Measurements from ENCODE around the gene TCOF1.

TCOF1 gene

DNA sequence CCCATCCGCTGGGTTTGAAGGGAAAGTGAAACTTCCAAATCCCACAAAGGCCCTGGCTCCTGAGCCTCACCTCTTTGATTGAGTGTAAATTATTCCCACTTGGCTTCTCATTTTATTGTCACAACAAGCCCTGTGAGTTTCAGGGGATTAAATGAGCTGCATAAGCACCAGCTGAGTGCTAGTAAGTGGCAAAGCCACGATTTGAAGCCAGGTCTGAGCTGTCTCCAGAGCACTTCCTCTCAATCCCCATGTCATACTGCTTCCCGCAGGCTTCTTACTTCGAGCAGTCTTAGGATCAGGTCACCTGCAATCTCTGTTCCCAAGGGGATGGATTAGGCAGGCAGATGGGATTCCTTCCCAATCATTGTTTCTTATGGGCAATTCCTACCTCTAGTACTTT, 74.1 kb downstream of the TCOF1 start:
- no peaks in the 10 kb centered on the region for H3K36me3 ChIP-seq (ENCODE audit: control insufficient read depth, insufficient read depth, low read length)
- 43 to 57% methylated on average over 1 to 2 of the region's 4 CpGs for WGBS, 2 experiments (ENCODE audit: insufficient coverage in 2 of 2)
- H3K27ac ChIP-seq (ENCODE audit: low read depth, low read length, severe bottlenecking) = no peak overlapping the region
- peaks cover 2% of the 10 kb centered on the region for H3K4me1 ChIP-seq (ENCODE audit: control insufficient read depth, insufficient read depth, low read length, poor library complexity, severe bottlenecking)
- no peaks in the 10 kb centered on the region for H3K9me3 ChIP-seq (ENCODE audit: control insufficient read depth, low read length)
- no peak overlapping the region for H3K4me3 ChIP-seq (ENCODE audit: extremely low read depth, insufficient read depth, low read length, poor library complexity, severe bottlenecking)

DNA sequence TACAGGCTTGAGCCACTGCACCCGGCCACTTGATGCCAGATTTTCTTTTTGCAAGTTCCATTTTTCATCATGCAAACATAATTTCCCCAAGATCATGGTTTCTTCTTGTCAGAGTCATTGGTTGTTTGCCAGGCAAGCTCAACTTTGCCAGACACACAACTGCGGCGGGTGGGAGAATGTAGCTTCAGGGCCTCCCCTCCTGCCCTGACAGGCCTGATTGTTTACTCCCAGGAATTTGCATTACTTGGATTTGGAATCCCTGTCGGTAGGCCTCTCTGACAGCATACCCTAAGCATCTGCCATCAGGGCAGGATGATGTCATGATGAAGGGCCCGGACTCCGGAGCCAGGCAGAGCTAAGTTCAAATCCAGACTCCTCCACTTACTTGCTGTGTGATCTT, 77.0 kb downstream of the TCOF1 start:
- no peak overlapping the region for H3K4me3 ChIP-seq (ENCODE audit: extremely low read depth, insufficient read depth, low read length, poor library complexity, severe bottlenecking)
- peaks cover 2% of the 10 kb centered on the region for H3K4me1 ChIP-seq (ENCODE audit: control insufficient read depth, insufficient read depth, low read length, poor library complexity, severe bottlenecking)
- no peaks in the 10 kb centered on the region for H3K9me3 ChIP-seq (ENCODE audit: control insufficient read depth, low read length)
- no peaks in the 10 kb centered on the region for H3K36me3 ChIP-seq (ENCODE audit: control insufficient read depth, insufficient read depth, low read length)
- 57 to 66% methylated on average over 3 to 6 of the region's 6 CpGs for WGBS, 2 experiments (ENCODE audit: insufficient coverage in 2 of 2)
- H3K27ac ChIP-seq (ENCODE audit: low read depth, low read length, severe bottlenecking) = peak overlapping the region; percentile 10

DNA sequence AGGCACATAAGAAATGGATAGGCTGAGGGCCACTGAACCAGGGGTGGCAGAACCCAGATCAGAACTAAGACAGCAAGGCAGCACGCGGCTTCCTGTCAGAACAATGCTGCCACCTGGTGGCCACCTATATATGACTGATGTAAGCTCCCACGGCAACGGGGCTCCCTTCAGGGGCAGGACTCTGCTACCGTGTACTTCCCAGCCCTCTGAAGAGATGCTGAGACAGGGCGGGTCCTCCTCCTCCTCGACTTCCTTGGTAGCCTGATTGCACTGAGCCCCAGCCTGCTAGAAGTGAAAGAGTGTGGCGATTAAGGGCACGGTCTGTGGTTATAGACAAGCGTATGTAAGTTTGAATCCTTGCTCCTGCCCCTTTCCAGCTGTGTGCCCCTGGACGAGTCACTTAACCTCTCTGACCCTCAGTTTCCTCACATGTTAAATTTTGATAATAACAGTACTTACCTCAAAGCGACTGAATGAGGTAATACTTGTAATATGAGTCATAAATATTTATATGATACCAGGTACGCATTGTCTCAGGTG, 78.7 kb downstream of the TCOF1 start:
- H3K4me3 ChIP-seq (ENCODE audit: extremely low read depth, insufficient read depth, low read length, poor library complexity, severe bottlenecking) = no peak overlapping the region
- H3K9me3 ChIP-seq (ENCODE audit: control insufficient read depth, low read length) = no peaks in the 10 kb centered on the region
- 1 to 4% methylated on average over 4 to 7 of the region's 13 CpGs for whole genome bisulfite sequencing, 2 experiments (ENCODE audit: insufficient coverage in 2 of 2)
- H3K4me1 ChIP-seq (ENCODE audit: control insufficient read depth, insufficient read depth, low read length, poor library complexity, severe bottlenecking) = peaks cover 2% of the 10 kb centered on the region
- H3K27ac ChIP-seq (ENCODE audit: low read depth, low read length, severe bottlenecking) = no peak overlapping the region
- no peaks in the 10 kb centered on the region for H3K36me3 ChIP-seq (ENCODE audit: control insufficient read depth, insufficient read depth, low read length)

DNA sequence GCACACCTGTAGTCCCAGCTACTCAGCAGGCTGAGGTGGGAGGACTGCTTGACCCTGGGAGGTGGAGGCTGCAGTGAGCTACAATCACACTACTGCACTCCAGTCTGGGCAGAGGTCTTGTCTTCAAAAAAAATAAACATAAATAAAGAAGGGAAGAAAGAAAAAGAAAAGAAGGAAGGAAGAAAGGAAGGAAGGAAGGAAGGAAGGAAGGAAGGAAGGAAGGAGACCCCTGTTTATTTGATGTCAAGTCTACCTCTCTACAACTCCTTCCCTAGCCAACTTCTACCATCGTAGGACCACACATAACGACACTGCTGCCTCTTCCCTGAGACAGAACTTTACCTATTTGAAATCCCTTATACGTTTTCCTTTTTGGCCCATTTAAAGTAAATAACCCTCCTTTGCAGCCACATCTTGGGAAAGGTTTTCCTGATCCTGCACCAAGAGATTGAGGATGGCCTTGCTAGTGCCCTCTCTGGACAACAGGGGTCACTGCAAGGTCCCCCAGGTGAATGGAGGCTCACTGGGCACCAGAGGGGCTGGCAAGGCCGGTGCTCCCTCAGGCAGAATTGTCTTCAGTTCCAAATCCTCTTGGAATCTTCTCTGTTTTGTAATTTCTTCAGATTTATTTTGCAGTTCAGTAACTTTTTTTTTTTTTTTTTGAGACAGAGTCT, 81.5 kb downstream of the TCOF1 start:
- no peaks in the 10 kb centered on the region for H3K9me3 ChIP-seq (ENCODE audit: control insufficient read depth, low read length)
- no peak overlapping the region for H3K4me3 ChIP-seq (ENCODE audit: extremely low read depth, insufficient read depth, low read length, poor library complexity, severe bottlenecking)
- peaks cover 6% of the 10 kb centered on the region for H3K4me1 ChIP-seq (ENCODE audit: control insufficient read depth, insufficient read depth, low read length, poor library complexity, severe bottlenecking)
- H3K36me3 ChIP-seq (ENCODE audit: control insufficient read depth, insufficient read depth, low read length) = peaks cover 13% of the 10 kb centered on the region
- H3K27ac ChIP-seq (ENCODE audit: low read depth, low read length, severe bottlenecking) = no peak overlapping the region
- 49 to 51% methylated on average over 4 of the region's 4 CpGs for WGBS, 2 experiments (ENCODE audit: insufficient coverage in 2 of 2)

DNA sequence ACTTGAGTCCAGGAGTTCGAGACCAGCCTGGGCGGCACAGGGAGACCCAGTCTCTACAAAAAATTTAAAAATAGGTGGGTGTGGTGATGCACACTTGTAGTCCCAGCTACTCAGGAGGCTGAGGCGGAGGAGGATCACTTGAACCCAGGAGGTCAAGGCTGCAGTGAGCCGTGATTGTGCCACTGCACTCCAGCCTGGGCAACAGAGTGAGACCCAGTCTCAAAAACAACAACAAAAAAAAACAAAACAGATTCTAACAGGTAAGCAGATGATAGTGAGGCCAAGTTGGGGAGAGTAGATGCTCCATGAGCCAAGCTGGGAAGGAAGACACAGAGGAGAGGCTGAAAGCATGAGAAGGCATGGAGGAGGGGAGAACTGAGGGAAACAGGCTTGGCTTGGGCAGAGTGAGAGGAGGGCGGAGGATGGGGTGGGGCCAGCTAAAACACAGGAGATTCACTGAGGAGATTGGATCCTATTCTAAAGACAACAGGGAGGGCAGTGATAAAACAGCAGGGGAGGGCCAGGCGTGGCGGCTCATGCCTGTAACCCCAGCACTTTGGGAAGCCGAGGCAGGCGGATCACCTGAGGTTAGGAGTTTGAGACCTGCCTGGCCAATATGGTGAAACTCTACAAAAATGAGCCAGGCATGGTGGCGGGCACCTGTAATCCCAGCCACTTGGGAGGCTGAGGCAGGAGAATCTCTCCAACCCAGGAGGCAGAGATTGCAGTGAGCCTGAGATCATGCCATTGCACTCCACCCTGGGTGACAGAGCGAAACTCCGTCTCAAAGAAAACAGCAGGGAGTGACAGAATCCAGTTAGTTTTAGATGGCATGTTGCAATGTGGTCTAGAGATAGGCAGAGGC, 83.7 kb downstream of the TCOF1 start:
- WGBS, 2 experiments (ENCODE audit: insufficient coverage in 2 of 2) = 80 to 85% methylated on average over 11 to 12 of the region's 12 CpGs
- Histone ChIP-seq H3K9me3 (ENCODE audit: control insufficient read depth, low read length) (no peaks in the 10 kb centered on the region), H3K4me3 (ENCODE audit: extremely low read depth, insufficient read depth, low read length, poor library complexity, severe bottlenecking) (no peak overlapping the region), H3K36me3 (ENCODE audit: control insufficient read depth, insufficient read depth, low read length) (peaks cover 35% of the 10 kb centered on the region), H3K4me1 (ENCODE audit: control insufficient read depth, insufficient read depth, low read length, poor library complexity, severe bottlenecking) (peaks cover 8% of the 10 kb centered on the region), H3K27ac (ENCODE audit: low read depth, low read length, severe bottlenecking) (peak overlapping the region; percentile 37)

DNA sequence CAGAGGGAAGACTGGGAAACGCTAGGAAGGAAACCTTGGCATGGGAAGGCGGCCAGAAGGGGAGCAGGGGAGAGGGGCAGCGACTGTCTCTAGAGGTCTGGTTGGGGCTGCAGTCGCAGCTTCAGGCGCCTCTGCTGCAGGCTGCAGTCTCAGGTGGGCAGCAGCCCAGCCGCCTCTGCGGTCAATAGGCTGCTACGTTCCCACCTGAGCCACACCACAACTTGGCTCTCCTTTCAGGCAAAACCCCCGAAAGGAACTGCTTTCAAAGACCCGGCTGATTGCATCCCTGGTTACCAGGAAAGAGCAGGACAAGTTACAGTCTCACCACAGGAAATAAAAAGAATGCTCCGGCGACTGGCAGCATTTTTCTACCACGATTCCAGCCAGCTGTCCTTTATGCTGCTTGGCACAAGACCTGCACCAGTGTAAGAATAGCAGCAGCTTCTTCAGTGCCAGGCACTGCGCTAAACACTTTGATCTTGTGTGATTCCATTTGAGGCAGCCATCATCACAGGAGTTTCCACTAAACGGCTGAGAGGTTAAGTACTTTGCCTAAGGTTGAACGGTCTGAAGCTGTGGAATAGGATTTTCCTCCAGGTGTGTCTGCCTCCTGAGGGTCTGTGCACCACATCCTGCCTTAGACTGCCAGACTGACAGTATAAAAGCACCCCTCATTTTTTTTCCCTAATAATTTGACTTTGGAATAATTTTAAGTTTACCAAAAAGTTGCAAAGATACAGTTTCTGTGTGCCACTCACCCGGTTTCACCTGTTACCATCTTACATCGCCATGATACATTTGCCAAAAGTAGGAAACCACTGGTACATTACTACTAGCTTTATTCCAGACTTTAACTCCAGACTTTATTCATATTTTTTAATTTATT, 84.6 kb downstream of the TCOF1 start:
- 62 to 66% methylated on average over 16 of the region's 18 CpGs for WGBS, 2 experiments (ENCODE audit: insufficient coverage in 2 of 2)
- Histone ChIP-seq H3K4me1 (ENCODE audit: control insufficient read depth, insufficient read depth, low read length, poor library complexity, severe bottlenecking) (peaks cover 16% of the 10 kb centered on the region), H3K27ac (ENCODE audit: low read depth, low read length, severe bottlenecking) (peak overlapping the region; percentile 37), H3K9me3 (ENCODE audit: control insufficient read depth, low read length) (no peaks in the 10 kb centered on the region), H3K36me3 (ENCODE audit: control insufficient read depth, insufficient read depth, low read length) (peaks cover 44% of the 10 kb centered on the region), H3K4me3 (ENCODE audit: extremely low read depth, insufficient read depth, low read length, poor library complexity, severe bottlenecking) (no peak overlapping the region)

DNA sequence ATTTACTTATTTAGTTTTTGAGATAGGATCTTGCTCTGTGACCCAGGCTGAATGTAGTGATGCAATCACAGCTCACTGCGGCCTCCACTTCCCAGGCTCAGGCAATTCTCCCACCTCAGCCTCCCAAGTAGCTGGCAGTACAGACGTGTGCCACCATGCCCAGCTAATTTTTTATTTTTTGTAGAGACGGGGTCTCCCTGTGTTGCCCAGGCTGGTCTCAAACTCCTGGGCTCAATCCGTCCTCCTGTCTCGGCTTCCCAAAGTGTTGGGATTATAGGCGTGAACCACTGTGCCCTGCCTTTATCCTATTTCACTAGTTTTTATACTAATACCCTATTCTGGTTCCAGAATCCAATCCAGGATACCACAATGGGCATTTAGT, 85.2 kb downstream of the TCOF1 start:
- 93 to 98% methylated on average over 5 to 6 of the region's 6 CpGs for WGBS, 2 experiments (ENCODE audit: insufficient coverage in 2 of 2)

DNA sequence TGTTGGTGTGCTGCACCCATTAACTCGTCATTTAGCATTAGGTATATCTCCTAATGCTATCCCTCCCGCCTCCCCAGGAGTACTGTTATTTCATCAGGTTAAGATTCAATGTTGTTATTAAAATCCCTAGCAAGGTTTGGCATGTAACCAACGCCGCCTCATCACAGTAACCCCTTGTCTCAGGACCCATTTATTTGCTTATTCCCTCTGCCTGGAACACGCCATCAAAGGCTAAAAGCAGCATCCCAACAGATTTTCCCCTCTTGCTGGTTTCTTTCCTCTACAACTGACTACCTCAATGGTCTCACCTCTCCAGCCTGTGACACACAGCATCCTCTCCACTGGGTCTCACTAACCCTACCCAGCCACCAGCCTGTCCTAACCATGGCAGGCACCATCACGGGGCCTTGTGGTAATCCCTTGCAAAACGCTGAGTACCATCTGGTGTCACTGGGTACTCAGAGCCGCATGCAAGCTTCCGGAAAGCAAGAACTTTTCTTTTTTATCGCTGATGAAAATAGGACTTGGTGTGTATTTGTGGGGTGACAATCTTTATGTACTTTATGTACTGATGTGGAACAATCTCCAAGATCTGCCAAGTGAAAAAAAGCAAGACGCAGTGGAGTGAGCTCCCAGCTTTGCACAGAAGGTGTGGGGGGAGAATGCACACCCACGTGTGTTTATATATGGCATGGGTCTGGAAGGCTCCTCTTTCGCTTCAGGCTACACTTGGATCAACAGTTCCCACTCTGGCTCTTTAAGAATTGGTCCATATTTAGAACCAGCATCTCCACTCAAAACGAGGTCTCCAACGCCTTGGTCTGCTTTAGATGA, 86.0 kb downstream of the TCOF1 start:
- Histone ChIP-seq H3K27ac (ENCODE audit: low read depth, low read length, severe bottlenecking) (no peak overlapping the region), H3K9me3 (ENCODE audit: control insufficient read depth, low read length) (no peaks in the 10 kb centered on the region), H3K4me1 (ENCODE audit: control insufficient read depth, insufficient read depth, low read length, poor library complexity, severe bottlenecking) (peaks cover 25% of the 10 kb centered on the region), H3K36me3 (ENCODE audit: control insufficient read depth, insufficient read depth, low read length) (peaks cover 58% of the 10 kb centered on the region), H3K4me3 (ENCODE audit: extremely low read depth, insufficient read depth, low read length, poor library complexity, severe bottlenecking) (no peak overlapping the region)
- WGBS, 2 experiments (ENCODE audit: insufficient coverage in 2 of 2) = 96 to 97% methylated on average over 11 to 13 of the region's 15 CpGs

More for the DNA sequence above, 85.2 kb downstream of the TCOF1 start:
- Histone ChIP-seq H3K4me3 (ENCODE audit: extremely low read depth, insufficient read depth, low read length, poor library complexity, severe bottlenecking) (no peak overlapping the region), H3K27ac (ENCODE audit: low read depth, low read length, severe bottlenecking) (peak overlapping the region; percentile 16), H3K4me1 (ENCODE audit: control insufficient read depth, insufficient read depth, low read length, poor library complexity, severe bottlenecking) (peaks cover 22% of the 10 kb centered on the region), H3K36me3 (ENCODE audit: control insufficient read depth, insufficient read depth, low read length) (peaks cover 50% of the 10 kb centered on the region), H3K9me3 (ENCODE audit: control insufficient read depth, low read length) (no peaks in the 10 kb centered on the region)

DNA sequence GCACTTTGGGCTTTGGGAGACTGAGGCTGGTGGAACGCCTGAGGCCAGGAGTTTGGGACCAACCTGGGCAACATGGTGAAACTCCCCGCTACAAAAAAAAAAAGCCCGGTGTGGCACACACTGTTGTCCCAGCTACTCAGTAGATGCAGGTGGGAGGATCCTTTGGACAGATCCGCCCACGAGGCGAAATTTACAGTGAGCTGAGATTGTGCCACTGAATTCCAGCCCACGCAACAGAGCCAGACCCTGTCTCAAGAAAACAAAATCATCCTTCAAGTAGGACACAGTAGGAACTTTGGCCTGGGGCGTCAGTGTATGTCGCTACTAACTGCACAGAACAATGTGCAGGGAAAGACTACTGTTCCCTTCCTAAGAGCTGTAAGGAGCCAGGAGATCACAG, 87.3 kb downstream of the TCOF1 start:
- WGBS, 2 experiments (ENCODE audit: insufficient coverage in 2 of 2) = 88 to 93% methylated on average over 9 of the region's 9 CpGs
- Histone ChIP-seq H3K4me3 (ENCODE audit: extremely low read depth, insufficient read depth, low read length, poor library complexity, severe bottlenecking) (no peak overlapping the region), H3K27ac (ENCODE audit: low read depth, low read length, severe bottlenecking) (no peak overlapping the region), H3K9me3 (ENCODE audit: control insufficient read depth, low read length) (no peaks in the 10 kb centered on the region), H3K4me1 (ENCODE audit: control insufficient read depth, insufficient read depth, low read length, poor library complexity, severe bottlenecking) (peaks cover 25% of the 10 kb centered on the region), H3K36me3 (ENCODE audit: control insufficient read depth, insufficient read depth, low read length) (peaks cover 63% of the 10 kb centered on the region)

DNA sequence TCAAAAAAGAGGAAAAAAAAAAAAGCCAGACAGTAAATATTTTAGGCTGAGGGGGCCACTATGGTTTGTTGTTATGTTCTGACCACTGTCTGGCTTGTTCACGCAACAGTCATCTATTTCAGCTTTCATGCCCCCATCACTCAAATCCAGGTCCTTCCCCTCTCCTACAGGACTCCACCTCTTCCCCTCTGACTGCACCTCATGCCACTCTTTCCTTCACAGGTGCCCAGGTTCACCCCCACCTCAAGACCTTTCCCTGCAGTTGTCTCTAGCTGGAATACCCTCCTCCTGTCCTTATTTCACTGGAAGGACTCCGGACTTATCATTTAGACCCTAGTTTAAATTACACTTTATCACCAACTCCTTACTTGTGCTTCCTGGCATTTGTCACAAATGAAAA, 88.6 kb downstream of the TCOF1 start:
- Histone ChIP-seq H3K4me3 (ENCODE audit: extremely low read depth, insufficient read depth, low read length, poor library complexity, severe bottlenecking) (no peak overlapping the region), H3K4me1 (ENCODE audit: control insufficient read depth, insufficient read depth, low read length, poor library complexity, severe bottlenecking) (peaks cover 25% of the 10 kb centered on the region), H3K36me3 (ENCODE audit: control insufficient read depth, insufficient read depth, low read length) (peaks cover 63% of the 10 kb centered on the region), H3K27ac (ENCODE audit: low read depth, low read length, severe bottlenecking) (no peak overlapping the region), H3K9me3 (ENCODE audit: control insufficient read depth, low read length) (peaks cover 6% of the 10 kb centered on the region)
- 100% methylated on average over 2 of the region's 2 CpGs for WGBS, 2 experiments (ENCODE audit: insufficient coverage in 2 of 2)

Measured in mesodermal cell (in vitro differentiated cells).